ENCODE measurements around the gene BCLAF1.

BCLAF1 gene

GRCh38 chr6:136235233-136235564, 54.4 kb downstream of the BCLAF1 start:
- no peak overlapping the region for H3K4me3 ChIP-seq (ENCODE audit: low read length)
- DNase-seq (ENCODE audit: low read depth): peak; percentile 71
- no peak for TF ChIP-seq CTCF (IDR thresholded peaks at IDR 0.05; ENCODE audit: insufficient read depth, low read depth, low read length, missing control alignments)

DNA sequence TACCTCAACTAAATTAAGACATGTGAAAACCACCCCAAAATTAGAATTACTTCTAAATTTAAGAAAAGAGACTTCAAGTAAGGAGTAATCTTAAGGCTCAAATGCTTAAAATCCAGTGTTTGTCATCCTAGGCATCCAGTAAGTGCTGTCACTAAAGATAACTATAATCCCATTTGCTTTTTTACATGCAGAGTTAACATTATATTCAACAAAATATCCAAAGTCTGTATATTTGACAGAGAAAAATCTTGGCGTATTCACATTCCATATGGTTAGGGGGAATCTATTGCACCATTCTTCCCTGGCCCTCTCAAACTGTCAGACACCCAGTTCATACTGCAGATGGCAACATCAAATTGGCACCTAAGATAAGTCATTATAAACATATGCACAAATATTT, 56.9 kb downstream of the BCLAF1 start:
- no peak overlapping the region for H3K4me3 ChIP-seq (ENCODE audit: low read length)
- TF ChIP-seq CTCF (IDR thresholded peaks at IDR 0.05; ENCODE audit: insufficient read depth, low read depth, low read length, missing control alignments): no peak
- no peak for DNase-seq (ENCODE audit: low read depth)

- TF ChIP-seq CTCF (IDR thresholded peaks at IDR 0.05; ENCODE audit: insufficient read depth, low read depth, low read length, missing control alignments): no peak
- peak; percentile 10 for DNase-seq (ENCODE audit: low read depth)
- no peak overlapping the region for H3K4me3 ChIP-seq (ENCODE audit: low read length)
These were observed 59.3 kb downstream of the BCLAF1 start for GRCh38 chr6:136230219-136230853.

- no peak for TF ChIP-seq CTCF (IDR thresholded peaks at IDR 0.05; ENCODE audit: insufficient read depth, low read depth, low read length, missing control alignments)
- no peak for DNase-seq (ENCODE audit: low read depth)
- no peak overlapping the region for H3K4me3 ChIP-seq (ENCODE audit: low read length)
These were observed 60.8 kb downstream of the BCLAF1 start for GRCh38 chr6:136228814-136229213.

- no peak for TF ChIP-seq CTCF (IDR thresholded peaks at IDR 0.05; ENCODE audit: insufficient read depth, low read depth, low read length, missing control alignments)
- H3K4me3 ChIP-seq (ENCODE audit: low read length): no peak overlapping the region
These were observed 62.8 kb downstream of the BCLAF1 start for GRCh38 chr6:136226674-136227377.

DNA sequence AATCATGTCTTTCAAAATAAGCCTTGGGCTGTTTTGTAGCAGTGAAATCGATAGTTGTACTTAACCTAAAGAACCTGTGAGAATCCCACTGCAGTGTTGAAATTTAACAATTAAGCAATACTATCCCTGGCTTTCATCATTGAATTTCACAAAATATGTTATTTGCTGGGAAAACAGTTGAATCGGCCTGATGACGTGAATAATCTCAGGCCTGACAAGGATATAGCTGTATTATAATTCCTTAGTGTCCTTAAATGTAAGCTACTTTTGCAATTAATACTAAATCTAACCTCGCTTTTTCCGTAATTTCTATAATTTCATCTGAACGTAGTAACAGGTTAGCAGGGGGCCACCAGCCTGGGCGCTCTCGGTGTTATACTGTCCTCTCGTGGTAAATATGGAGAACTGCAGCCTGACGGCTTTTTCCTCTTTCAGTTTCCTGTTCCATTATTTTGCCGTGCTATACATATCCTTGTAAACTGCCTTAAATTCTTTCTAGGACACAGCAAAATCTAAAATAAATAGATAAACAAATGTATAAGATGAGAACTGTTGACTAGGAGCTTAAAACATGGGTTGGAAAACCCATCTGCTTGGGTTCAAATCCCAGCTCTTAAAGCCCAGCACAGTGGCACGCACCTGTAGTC, 63.5 kb downstream of the BCLAF1 start:
- peak; percentile 44 for DNase-seq (ENCODE audit: low read depth)
- TF ChIP-seq CTCF (IDR thresholded peaks at IDR 0.05; ENCODE audit: insufficient read depth, low read depth, low read length, missing control alignments): peak; percentile 100
- no peak overlapping the region for H3K4me3 ChIP-seq (ENCODE audit: low read length)

More at GRCh38 chr6:136226674-136227377, 62.8 kb downstream of the BCLAF1 start:
- no peak for DNase-seq (ENCODE audit: low read depth)
